SK-MEL-5 (cell line): ENCODE results near the gene HOMER1. TPM values are rescaled to one million over a fixed set of nuclear protein-coding genes. Genes with fewer than 3 reads are reported as not detected.
A peak's percentile ranks its signal among the peaks of the same experiment; 100 is the strongest.

Experiments
- DNase-seq: peaks from one replicate; pipeline ENCODE4 v3.0.0-alpha.2; 2016; ENCODE audit warnings: low read depth, low spot score
- in situ Hi-C: cut with HindIII; loops from 2 replicates; pipeline ENCODE4 v1.10.0; 2016; ENCODE audit warnings: low sequenced_read_pairs, high pct_unique_total_duplicates, low pct_unique_long_range_greater_than_20kb
- total RNA-seq: library from RNA; depleted of rRNA; stranded (reverse); fragments of >200 nt; shearing (Covaris generic); gene quantifications from 2 replicates; pipeline ENCODE4 v1.2.3, GENCODE V29; 2014

HOMER1 gene
- total RNA-seq, 1 experiment from 2014 or later: 12.6 TPM

DNA sequence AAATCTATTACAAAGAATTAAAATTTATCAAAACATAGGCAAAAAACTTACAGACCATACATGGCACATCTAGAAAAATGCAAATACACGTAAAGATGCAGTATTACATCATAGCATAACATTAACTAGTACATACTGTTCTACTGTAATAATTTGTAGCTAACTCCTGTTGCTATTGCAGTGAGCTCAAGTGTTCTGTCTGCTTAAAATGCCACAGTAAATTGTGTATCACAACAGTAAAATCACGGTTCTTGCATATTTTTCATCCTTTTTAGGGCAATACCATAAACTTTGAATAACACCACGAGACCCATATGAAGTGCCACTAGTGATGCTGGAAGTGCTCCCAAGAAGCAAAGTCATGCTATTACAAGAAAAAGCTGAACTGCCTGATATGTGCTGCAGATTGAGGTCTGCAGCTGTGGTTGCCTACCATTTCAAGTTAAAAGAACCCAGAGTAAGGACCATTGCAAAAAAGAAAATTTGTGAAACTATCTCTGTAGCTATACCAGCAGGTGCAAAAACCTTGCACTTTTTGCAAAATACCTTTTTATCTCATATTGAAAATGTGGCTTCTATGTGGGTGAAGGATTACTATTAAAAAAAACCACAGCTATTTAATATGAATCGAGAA lies 14.2 kb downstream of the HOMER1 start:
- in situ Hi-C loops: no loop called here
- DNase-seq: no peak

DNA sequence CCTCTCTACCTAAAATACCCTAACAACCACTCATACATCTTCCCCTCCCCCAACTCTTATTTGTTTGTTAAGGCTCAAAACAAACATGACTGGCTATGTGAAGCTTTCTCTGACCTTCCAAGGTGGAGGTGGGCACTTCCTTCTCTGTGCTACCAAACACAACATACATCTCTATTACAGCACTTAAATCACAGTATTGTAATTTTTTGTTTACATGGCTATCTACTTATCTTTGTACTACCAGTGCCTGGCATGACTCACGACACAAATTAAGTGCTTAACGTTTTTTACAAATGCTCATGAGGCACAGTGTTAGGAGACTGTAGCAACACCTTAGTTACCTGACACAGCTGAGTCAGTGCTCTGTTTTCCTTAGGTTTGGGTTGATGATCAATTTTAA lies 18.6 kb downstream of the HOMER1 start:
- no peak for DNase-seq

GRCh38 chr5:79493596-79494345 lies 20.2 kb downstream of the HOMER1 start:
- in situ Hi-C loops: no loop called here
- no peak for DNase-seq

More for the DNA sequence above, 18.6 kb downstream of the HOMER1 start:
- in situ Hi-C loops: no loop called here

- in situ Hi-C loops: no loop called here
- no peak for DNase-seq
Measured at GRCh38 chr5:79491690-79492317, 22.1 kb downstream of the HOMER1 start.

DNA sequence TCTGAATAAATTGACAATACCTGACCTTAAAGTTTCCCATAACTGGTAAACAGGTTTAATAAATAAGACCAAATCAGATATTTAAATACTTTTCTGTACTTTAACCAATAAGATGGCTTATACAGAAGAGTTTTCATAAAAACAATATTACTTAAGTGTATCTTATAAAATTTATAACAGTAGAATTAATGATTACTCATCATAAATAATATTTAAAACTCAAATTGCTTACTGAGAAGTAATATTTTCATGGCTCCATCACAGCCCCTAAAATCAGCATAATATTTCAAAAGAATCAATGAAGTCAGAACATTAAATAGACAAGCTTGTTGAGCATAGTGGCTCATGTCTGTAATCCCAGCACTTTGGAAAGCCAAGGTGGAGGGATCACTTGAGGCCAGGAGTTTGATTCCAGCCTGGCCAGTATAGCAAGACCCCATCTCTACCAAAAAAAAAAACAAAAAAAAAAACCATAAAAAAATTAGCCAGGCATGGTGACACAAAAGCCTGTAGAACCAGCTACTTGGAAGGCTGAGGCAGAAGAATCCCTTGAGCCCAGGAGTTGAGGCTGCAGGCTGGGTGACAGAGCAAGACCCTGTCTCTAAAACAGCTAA lies 23.5 kb downstream of the HOMER1 start:
- in situ Hi-C loops: no loop called here
- DNase-seq: no peak

DNA sequence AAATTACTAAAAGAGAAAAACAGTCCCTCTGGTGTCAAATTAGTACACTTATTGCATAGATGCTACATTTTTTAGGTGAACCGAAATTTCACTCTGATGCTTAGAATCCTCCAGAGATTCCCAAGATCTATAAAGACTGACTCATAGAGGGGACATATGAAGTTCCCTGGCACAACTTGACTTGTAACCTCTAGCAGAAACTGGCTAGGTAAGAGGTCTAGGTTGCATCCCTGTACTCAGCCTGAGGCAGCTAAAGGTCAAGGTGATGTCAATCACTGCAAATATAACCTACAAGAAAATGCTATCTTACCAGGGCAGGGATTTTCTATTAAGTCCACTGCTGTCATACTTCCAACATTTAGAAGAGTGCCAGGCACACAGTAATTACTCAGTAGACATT lies 24.2 kb downstream of the HOMER1 start:
- DNase-seq: no peak
- in situ Hi-C loops: no loop called here

- in situ Hi-C loops: no loop called here
- DNase-seq: no peak
Measured at GRCh38 chr5:79488775-79489174, 25.2 kb downstream of the HOMER1 start.

DNA sequence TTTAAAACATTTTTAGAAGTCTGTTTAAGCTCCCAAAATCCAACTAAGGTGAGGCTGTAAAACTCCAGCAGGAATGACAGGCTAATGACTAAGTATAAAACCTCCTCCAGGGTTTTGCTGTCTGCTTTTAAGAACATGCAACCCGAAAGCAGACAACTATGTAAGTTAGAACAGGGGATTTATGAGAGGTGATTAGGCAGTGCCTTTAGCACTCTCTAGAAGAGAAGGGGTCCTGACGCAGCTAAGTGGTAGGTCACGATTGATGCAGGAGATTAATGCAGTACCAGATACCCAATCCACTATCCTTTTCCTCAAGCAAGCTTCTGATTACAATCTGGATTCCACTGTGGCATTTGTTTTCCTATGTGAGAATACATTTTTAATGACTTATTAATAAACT lies 25.9 kb downstream of the HOMER1 start:
- in situ Hi-C loops: no loop called here
- DNase-seq: no peak

- in situ Hi-C loops: no loop called here
- no peak for DNase-seq
Measured at GRCh38 chr5:79487251-79487650, 26.7 kb downstream of the HOMER1 start.

GRCh38 chr5:79486116-79486515 lies 27.8 kb downstream of the HOMER1 start:
- DNase-seq: no peak
- in situ Hi-C loops: no loop called here

GRCh38 chr5:79484731-79485130 lies 29.2 kb downstream of the HOMER1 start:
- in situ Hi-C loops: no loop called here
- no peak for DNase-seq

GRCh38 chr5:79481574-79481973 lies 32.4 kb downstream of the HOMER1 start:
- in situ Hi-C loops: no loop called here
- DNase-seq: no peak

DNA sequence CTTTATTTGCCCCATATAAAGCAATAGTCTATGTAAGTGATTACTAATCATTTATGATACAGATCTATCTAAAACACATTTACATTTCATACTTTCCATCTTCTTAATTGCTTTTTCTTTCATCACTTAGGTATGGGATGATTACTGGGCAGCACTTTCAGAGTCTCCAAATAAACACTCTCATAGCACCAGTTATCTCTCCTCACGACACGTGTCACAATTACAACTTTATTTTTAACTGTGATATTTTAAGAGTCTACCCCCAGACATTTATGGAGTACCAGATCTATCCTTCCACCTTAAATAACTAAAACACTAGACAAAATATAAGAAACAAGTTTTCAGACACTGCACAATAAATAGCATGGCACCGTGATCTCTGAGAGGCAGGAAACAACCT lies 32.9 kb downstream of the HOMER1 start:
- in situ Hi-C loops: no loop called here

DNA sequence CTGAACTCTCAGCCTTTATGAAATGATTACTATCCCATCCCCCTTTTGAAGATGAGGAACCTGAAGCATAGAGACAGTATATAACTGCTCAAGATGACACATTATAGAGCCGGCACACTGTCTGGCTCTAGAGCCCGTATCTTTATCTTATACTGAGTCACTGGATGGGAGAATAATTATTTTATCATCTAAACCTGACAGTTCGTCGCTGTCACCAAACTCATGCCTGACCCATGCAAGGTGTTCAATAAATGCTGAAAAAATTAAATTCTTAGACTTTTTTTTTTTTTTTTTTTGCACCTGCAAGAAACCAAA lies 38.8 kb downstream of the HOMER1 start:
- in situ Hi-C loops: no loop called here
- no peak for DNase-seq

More for the DNA sequence above, 32.9 kb downstream of the HOMER1 start:
- no peak for DNase-seq

- no peak for DNase-seq
- in situ Hi-C loops: no loop called here
Measured at GRCh38 chr5:79474367-79475151, 39.4 kb downstream of the HOMER1 start.

DNA sequence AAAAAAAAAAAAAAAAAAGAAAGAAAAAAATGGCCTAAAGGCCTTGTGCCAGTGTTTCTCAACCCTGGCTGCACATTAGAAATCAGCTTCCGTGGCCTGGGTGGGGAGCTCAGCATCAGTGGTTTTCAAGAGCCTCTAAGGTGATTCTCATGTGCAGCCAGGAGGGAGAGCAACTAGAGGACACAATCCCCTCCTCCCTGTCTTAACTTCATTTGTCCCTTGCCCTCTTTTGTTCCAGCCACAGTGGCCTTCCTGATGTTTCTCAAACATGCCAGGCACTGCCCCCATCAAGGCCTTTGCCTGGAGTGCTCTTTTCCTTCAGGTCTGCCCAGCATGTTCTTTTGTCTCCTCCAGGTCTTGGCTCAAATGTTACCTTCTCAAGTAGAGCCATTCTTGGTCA lies 42.4 kb downstream of the HOMER1 start:
- in situ Hi-C loops: no loop called here
- no peak for DNase-seq

- in situ Hi-C loops: no loop called here
Measured at GRCh38 chr5:79464695-79465332, 49.1 kb downstream of the HOMER1 start.

More at GRCh38 chr5:79464695-79465332, 49.1 kb downstream of the HOMER1 start:
- peak; percentile 46 for DNase-seq
